Naive thymus-derived CD4-positive, alpha-beta T cell (primary cell): ENCODE measurements around the gene SLC6A6. TPM values are rescaled to one million over a fixed set of nuclear protein-coding genes. Genes with fewer than 3 reads are reported as not detected.
A peak's percentile ranks its signal among the peaks of the same experiment; 100 is the strongest.

ENCODE experiments used
- ATAC-seq: fragments of 150-1000 bp; cut with Tn5 transposase; 2 replicates; pipeline ENCODE4 v1.10.0; 2021; ENCODE audit warnings: mild to moderate bottlenecking, moderate library complexity
- CTCF ChIA-PET: fragments of 350-600 bp; sonication (Branson Sonifier 250); formaldehyde crosslinking; loops from one replicate; lab custom pipeline; 2021; ENCODE audit warnings: antibody characterized with exemption; lab: Charles Lee
- POLR2A ChIA-PET: fragments of 350-600 bp; sonication (Branson Sonifier 250); formaldehyde crosslinking; loops from one replicate; lab custom pipeline; 2021; ENCODE audit warnings: antibody characterized with exemption, inconsistent platforms; lab: Charles Lee
- DNase-seq, 9 donors: peaks; one replicate each; pipeline versions ENCODE4 v3.0.0 to v3.0.0-alpha.2; 2020 to 2022; ENCODE audit warnings: mixed read lengths in 1 of 9
- H3K27ac ChIP-seq: one replicate; pipeline ENCODE4 v1.7.0; 2013; ENCODE audit warnings: mild to moderate bottlenecking, low read depth, low read length, moderate library complexity
- H3K27me3 ChIP-seq, 2 donors: one replicate each; pipeline ENCODE4 v1.7.0; 2013; ENCODE audit warnings: low read length in 2 of 2, mild to moderate bottlenecking in 2 of 2, moderate library complexity in 2 of 2; ENCODE audit not compliant: control insufficient read depth in 2 of 2, insufficient read depth in 2 of 2
- H3K36me3 ChIP-seq, 3 experiments: 1 replicate in 2 of 3; 2 replicates in 1 of 3; pipeline ENCODE4 v1.7.0; 2013; ENCODE audit warnings: low read length in 3 of 3, mild to moderate bottlenecking in 3 of 3, moderate library complexity in 1 of 3; ENCODE audit not compliant: insufficient read depth in 3 of 3, control insufficient read depth in 2 of 3
- H3K4me1 ChIP-seq, 2 donors: one replicate each; pipeline ENCODE4 v1.7.0; 2013; ENCODE audit warnings: low read length in 2 of 2, mild to moderate bottlenecking in 2 of 2, moderate library complexity in 1 of 2; ENCODE audit not compliant: control insufficient read depth in 2 of 2, insufficient read depth in 2 of 2
- H3K4me3 ChIP-seq: 2 replicates; pipeline ENCODE4 v1.7.0; 2013; ENCODE audit warnings: mild to moderate bottlenecking, low read length
- H3K9me3 ChIP-seq, 3 experiments: 1 replicate in 2 of 3; 2 replicates in 1 of 3; pipeline ENCODE4 v1.7.0; 2013; ENCODE audit warnings: low read length in 3 of 3; ENCODE audit not compliant: control insufficient read depth in 2 of 3
- H3K27ac Mint-ChIP-seq, 9 donors: one replicate each; pipeline ENCODE4 v1.8.0; 2020 to 2022; ENCODE audit warnings: mixed read lengths in 9 of 9, mild to moderate bottlenecking in 8 of 9, moderate library complexity in 5 of 9, inconsistent platforms in 2 of 9
- H3K27me3 Mint-ChIP-seq, 5 donors: one replicate each; pipeline ENCODE4 v1.8.0; 2021 to 2022; ENCODE audit warnings: mixed read lengths in 5 of 5, mild to moderate bottlenecking in 1 of 5
- H3K36me3 Mint-ChIP-seq, 5 donors: one replicate each; pipeline ENCODE4 v1.8.0; 2020 to 2022; ENCODE audit warnings: mixed read lengths in 5 of 5, mild to moderate bottlenecking in 3 of 5, inconsistent platforms in 1 of 5
- H3K4me1 Mint-ChIP-seq, 7 donors: one replicate each; pipeline ENCODE4 v1.8.0; 2020 to 2022; ENCODE audit warnings: mixed read lengths in 7 of 7, mild to moderate bottlenecking in 3 of 7, inconsistent platforms in 1 of 7
- H3K4me3 Mint-ChIP-seq, 10 donors: one replicate each; pipeline ENCODE4 v1.8.0; 2020 to 2022; ENCODE audit warnings: mild to moderate bottlenecking in 10 of 10, mixed read lengths in 10 of 10, moderate library complexity in 6 of 10, inconsistent platforms in 2 of 10
- H3K9me3 Mint-ChIP-seq, 11 donors: one replicate each; pipeline ENCODE4 v1.8.0; 2020 to 2022; ENCODE audit warnings: mixed read lengths in 11 of 11, mild to moderate bottlenecking in 4 of 11, inconsistent platforms in 1 of 11, moderate library complexity in 1 of 11
- intact Hi-C, 2 donors: fragments of 100-400 bp; cut with micrococcal nuclease; formaldehyde crosslinking; loops; one replicate each; pipeline ENCODE4 v1.15.1; 2023
- polyA plus RNA-seq, 2 donors: library from polyadenylated mRNA; unstranded; fragments of 300-500 nt; fragmentation: Illumina TruSeq; gene quantifications; one replicate each; pipeline ENCODE4 v1.2.3, GENCODE V29; 2021
- total RNA-seq, 6 experiments: library from RNA in 5 of 6; stranded (reverse) in 5 of 6; gene quantifications; 1 replicate in 5 of 6; 2 replicates in 1 of 6; pipeline ENCODE4 v1.2.3 and lab custom pipeline; 2021 to 2026

Gene SLC6A6
- total and polyA plus RNA-seq, 7 experiments from 2014 or later: 3.0 to 87.5 (median 35.2) TPM

DNA sequence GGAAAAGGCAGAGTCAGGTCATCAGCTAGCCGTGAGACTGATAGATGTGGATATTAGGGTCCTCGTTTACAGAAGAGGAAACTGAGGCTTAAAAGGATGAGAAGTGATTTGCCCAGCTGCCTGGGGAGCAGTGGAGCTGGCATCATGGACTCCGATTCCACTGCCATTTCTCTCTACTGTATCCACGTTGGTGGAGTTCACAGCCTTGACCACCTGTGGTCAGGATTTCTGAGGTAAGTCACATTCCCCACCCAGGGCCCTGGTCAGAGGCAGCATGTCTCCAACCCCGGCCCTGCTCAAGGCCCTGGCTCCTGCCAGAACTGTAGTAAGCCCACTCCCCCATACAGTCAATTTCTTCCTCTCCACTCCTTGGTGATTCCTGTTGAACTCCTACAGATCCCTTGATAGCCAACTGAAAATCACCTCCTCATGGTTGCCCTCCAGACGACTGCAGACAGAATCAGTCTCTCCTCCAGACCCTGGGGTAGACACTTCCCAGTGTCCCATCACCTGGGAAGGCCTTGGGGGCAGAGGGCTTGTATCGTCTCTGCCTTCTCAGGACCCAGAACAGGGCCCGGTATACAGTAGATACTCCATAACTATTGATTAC, 41.2 kb upstream of the SLC6A6 start:
- no peaks in the 10 kb centered on the region for H3K4me1 ChIP-seq
- CTCF ChIA-PET: no interaction called here
- POLR2A ChIA-PET: no interaction called here
- no peaks in the 10 kb centered on the region for H3K27me3 ChIP-seq
- H3K9me3 ChIP-seq: no peaks in the 10 kb centered on the region
- no peak overlapping the region for H3K4me3 ChIP-seq
- intact Hi-C loops: no loop called here
- no peak overlapping the region for H3K27ac ChIP-seq
- H3K36me3 ChIP-seq: no peaks in the 10 kb centered on the region
- no peaks in the 10 kb centered on the region for H3K36me3 Mint-ChIP-seq
- H3K9me3 Mint-ChIP-seq: peaks cover 0 to 3% (median 0%) of the 10 kb centered on the region in 11 donors
- ATAC-seq: no peak
- peaks cover 0 to 4% (median 0%) of the 10 kb centered on the region in 7 donors for H3K4me1 Mint-ChIP-seq
- peaks cover 0 to 9% (median 0%) of the 10 kb centered on the region in 5 donors for H3K27me3 Mint-ChIP-seq
- no peak overlapping the region for H3K4me3 Mint-ChIP-seq
- no peak for DNase-seq
- H3K27ac Mint-ChIP-seq: peak overlapping the region in 1 of 9 donors; percentile 70

DNA sequence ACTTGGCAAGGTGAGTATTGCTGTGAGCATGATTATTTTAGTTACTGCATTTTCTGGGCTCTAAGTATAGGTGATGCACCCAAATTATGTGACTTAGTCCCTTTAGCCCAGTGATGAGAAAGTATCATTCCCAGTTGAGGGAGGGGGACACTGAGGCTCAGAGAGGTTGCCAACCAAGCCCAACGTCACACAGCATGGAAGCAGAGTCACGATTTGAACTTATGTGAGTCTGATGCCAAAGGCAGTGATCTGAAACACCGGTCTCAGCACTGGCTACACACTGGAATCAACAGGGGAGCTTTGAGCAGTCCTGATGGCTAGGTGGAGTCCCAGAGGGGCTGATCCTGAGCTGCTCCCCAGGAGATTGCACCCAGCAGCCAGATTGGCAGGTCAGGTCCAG, 39.5 kb upstream of the SLC6A6 start:
- ATAC-seq: no peak
- no peak overlapping the region for H3K27ac ChIP-seq
- Mint-ChIP-seq H3K9me3 (peaks cover 0 to 3% (median 0%) of the 10 kb centered on the region in 11 donors), H3K36me3 (no peaks in the 10 kb centered on the region), H3K27me3 (peaks cover 0 to 9% (median 0%) of the 10 kb centered on the region in 5 donors), H3K27ac (no peak overlapping the region), H3K4me1 (peaks cover 0 to 4% (median 0%) of the 10 kb centered on the region in 7 donors), H3K4me3 (no peak overlapping the region)
- H3K9me3 ChIP-seq: no peaks in the 10 kb centered on the region
- CTCF ChIA-PET: no interaction called here
- no peak for DNase-seq
- H3K27me3 ChIP-seq: no peaks in the 10 kb centered on the region
- H3K4me3 ChIP-seq: no peak overlapping the region
- no peaks in the 10 kb centered on the region for H3K36me3 ChIP-seq
- POLR2A ChIA-PET: no interaction called here
- H3K4me1 ChIP-seq: no peaks in the 10 kb centered on the region
- intact Hi-C loops: no loop called here

DNA sequence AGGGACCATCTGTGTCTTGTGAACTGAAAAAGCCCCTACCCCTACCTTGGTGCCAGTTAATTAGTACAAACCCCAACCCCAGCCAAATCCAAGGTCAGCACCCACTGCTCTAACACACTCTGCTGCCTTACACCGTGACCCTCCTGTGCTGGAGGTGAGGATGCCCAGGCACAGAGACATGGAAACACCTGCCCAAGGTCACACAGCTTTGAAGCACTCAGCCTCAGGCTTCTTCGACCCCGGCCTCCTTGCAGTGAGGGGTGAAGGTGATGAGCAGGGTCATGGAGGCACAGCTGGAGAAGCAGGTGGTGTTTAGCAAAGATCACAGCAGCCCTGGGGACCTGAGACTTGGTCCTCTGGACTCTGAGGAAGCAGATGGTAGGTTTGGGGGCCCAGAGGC, 39.0 kb upstream of the SLC6A6 start:
- peaks cover 0 to 3% (median 0%) of the 10 kb centered on the region in 11 donors for H3K9me3 Mint-ChIP-seq
- H3K27me3 Mint-ChIP-seq: peaks cover 0 to 5% (median 0%) of the 10 kb centered on the region in 5 donors
- H3K36me3 ChIP-seq: no peaks in the 10 kb centered on the region
- ATAC-seq (no peak), DNase-seq (no peak)
- H3K4me3 ChIP-seq: no peak overlapping the region
- no peaks in the 10 kb centered on the region for H3K27me3 ChIP-seq
- H3K9me3 ChIP-seq: no peaks in the 10 kb centered on the region
- H3K27ac ChIP-seq: no peak overlapping the region
- ChIA-PET POLR2A (no interaction called here), CTCF (no interaction called here)
- intact Hi-C loops: no loop called here
- H3K27ac Mint-ChIP-seq: no peak overlapping the region
- H3K36me3 Mint-ChIP-seq: no peaks in the 10 kb centered on the region
- H3K4me1 Mint-ChIP-seq: peaks cover 0 to 4% (median 0%) of the 10 kb centered on the region in 7 donors
- H3K4me3 Mint-ChIP-seq: no peak overlapping the region
- H3K4me1 ChIP-seq: no peaks in the 10 kb centered on the region

DNA sequence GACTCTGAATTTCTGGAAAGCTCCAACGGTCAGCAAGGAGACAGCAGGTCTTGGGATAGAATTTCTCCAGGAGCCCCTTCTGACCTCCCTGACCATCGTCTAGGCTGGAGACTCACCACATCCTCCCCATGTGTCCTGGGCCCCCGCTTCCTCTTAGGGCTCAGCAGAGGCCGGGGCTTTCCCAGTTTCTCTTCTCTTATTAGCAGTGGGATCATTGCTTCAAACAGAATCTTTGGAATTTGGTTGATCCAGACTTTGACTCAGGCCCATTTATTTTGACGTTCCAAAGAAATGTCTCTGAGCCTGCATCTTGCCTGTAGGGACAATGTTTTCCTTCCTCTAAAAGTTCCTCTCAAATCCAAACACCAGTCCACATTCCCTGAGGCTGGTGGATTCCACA, 38.4 kb upstream of the SLC6A6 start:
- Histone ChIP-seq H3K27ac (no peak overlapping the region), H3K4me3 (no peak overlapping the region), H3K27me3 (no peaks in the 10 kb centered on the region), H3K36me3 (no peaks in the 10 kb centered on the region), H3K4me1 (no peaks in the 10 kb centered on the region), H3K9me3 (no peaks in the 10 kb centered on the region)
- Mint-ChIP-seq H3K4me1 (peaks cover 0 to 4% (median 0%) of the 10 kb centered on the region in 7 donors), H3K9me3 (peaks cover 0 to 2% (median 0%) of the 10 kb centered on the region in 11 donors), H3K36me3 (no peaks in the 10 kb centered on the region), H3K27ac (no peak overlapping the region), H3K4me3 (no peak overlapping the region), H3K27me3 (no peaks in the 10 kb centered on the region)
- ATAC-seq (peak; percentile 40), DNase-seq (no peak)
- ChIA-PET POLR2A (no interaction called here), CTCF (no interaction called here)
- intact Hi-C loops: no loop called here

DNA sequence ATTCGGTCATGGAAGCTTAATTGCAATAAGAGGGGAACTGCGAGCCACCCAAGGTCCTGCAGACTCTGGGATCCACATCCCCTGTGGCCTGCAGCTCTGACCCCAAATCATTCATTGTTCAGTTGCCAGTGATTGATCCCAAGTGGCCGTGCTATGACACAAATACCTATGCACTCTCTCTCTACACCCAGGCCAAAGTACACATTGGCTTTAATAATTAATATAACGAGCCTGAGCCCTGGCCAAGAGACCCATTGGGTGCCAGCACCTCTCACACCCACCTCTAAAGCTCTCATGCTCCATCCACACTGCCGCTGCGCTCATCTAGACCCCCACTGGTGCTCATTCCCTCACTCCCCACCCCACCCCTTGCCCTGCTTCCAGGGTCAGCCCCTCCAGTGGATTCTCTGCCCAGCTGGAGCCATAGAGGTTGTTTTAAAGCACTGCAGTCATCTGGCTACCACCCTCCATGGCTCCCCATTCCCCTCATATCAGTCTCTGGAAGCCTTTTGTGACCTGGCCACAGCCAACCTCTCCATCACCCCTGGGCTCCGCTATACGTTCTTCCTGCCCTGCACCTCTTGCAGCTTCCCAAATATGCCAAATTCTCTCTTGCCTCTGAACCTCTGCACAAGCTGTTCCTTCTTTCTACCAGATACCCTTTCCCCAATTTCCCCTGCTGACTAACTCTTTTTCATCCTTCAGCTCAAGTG, 37.7 kb upstream of the SLC6A6 start:
- H3K4me1 Mint-ChIP-seq: peaks cover 0 to 4% (median 0%) of the 10 kb centered on the region in 7 donors
- no peaks in the 10 kb centered on the region for H3K9me3 ChIP-seq
- ChIA-PET POLR2A (no interaction called here), CTCF (no interaction called here)
- H3K27me3 Mint-ChIP-seq: no peaks in the 10 kb centered on the region
- no peaks in the 10 kb centered on the region for H3K9me3 Mint-ChIP-seq
- H3K27ac ChIP-seq: no peak overlapping the region
- H3K36me3 Mint-ChIP-seq: no peaks in the 10 kb centered on the region
- H3K4me1 ChIP-seq: no peaks in the 10 kb centered on the region
- H3K4me3 ChIP-seq: no peak overlapping the region
- DNase-seq (no peak), ATAC-seq (no peak)
- H3K36me3 ChIP-seq: no peaks in the 10 kb centered on the region
- no peaks in the 10 kb centered on the region for H3K27me3 ChIP-seq
- H3K4me3 Mint-ChIP-seq: no peak overlapping the region
- H3K27ac Mint-ChIP-seq: peak overlapping the region in 1 of 9 donors; percentile 25
- intact Hi-C loops: no loop called here

DNA sequence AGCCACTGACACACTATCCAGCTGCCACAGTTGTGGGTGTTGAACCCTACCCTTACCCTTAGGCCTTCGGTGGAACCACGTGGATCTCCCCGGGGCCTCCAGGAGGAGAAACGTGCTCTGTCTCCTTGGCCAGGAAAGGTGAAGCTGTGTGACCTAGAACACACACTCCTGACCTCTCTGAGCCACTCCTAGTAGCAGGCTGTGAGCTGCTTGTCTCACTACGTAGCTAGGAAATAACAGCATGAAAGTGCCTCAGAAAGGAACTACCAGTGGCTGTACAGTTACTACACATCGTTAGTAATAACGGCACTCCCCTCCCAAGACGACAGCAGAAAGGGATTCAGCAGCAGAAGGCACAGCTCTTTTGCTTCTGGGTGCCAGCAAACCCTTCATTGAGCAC, 36.2 kb upstream of the SLC6A6 start:
- ChIA-PET CTCF (no interaction called here), POLR2A (no interaction called here)
- intact Hi-C loops: no loop called here
- Histone ChIP-seq H3K9me3 (no peaks in the 10 kb centered on the region), H3K4me1 (no peaks in the 10 kb centered on the region), H3K36me3 (no peaks in the 10 kb centered on the region), H3K27me3 (no peaks in the 10 kb centered on the region), H3K4me3 (no peak overlapping the region), H3K27ac (no peak overlapping the region)
- Mint-ChIP-seq H3K27ac (no peak overlapping the region), H3K4me3 (no peak overlapping the region), H3K36me3 (no peaks in the 10 kb centered on the region), H3K4me1 (peaks cover 0 to 6% (median 0%) of the 10 kb centered on the region in 7 donors), H3K27me3 (no peaks in the 10 kb centered on the region), H3K9me3 (no peaks in the 10 kb centered on the region)
- DNase-seq: no peak
- peak; percentile 78 for ATAC-seq
